HEK293 (cell line): ENCODE results near the gene MISP3.

Experiments used
- GLI4 ChIP-seq: fragments of 450-650 bp; formaldehyde crosslinking; IDR thresholded peaks from 2 replicates; pipeline ENCODE4 v1.5.1; 2016; ENCODE audit warnings: missing biosample characterization, missing genetic modification characterization
- GLIS2 ChIP-seq: fragments of 450-650 bp; formaldehyde crosslinking; IDR thresholded peaks from 2 replicates; pipeline ENCODE4 v1.5.1; 2016; ENCODE audit warnings: missing biosample characterization, missing genetic modification characterization
- HIC1 ChIP-seq: fragments of 450-650 bp; formaldehyde crosslinking; IDR thresholded peaks from 2 replicates; pipeline ENCODE4 v1.5.1; 2016; ENCODE audit warnings: missing biosample characterization, missing genetic modification characterization
- IKZF3 ChIP-seq: fragments of 450-650 bp; IDR thresholded peaks from 2 replicates; pipeline ENCODE4 v1.5.0; 2018; ENCODE audit warnings: missing biosample characterization, mild to moderate bottlenecking, missing genetic modification characterization, moderate library complexity
- KLF16 ChIP-seq: fragments of 450-650 bp; formaldehyde crosslinking; IDR thresholded peaks from 2 replicates; pipeline ENCODE4 v1.5.1; 2017; ENCODE audit warnings: missing biosample characterization, missing genetic modification characterization
- ZBTB17 ChIP-seq: fragments of 450-650 bp; formaldehyde crosslinking; IDR thresholded peaks from 2 replicates; pipeline ENCODE4 v1.5.1; 2016; ENCODE audit warnings: missing biosample characterization, missing genetic modification characterization
- ZBTB26 ChIP-seq: fragments of 450-650 bp; formaldehyde crosslinking; optimal IDR thresholded peaks from 2 replicates; pipeline ENCODE3; 2016; ENCODE audit warnings: missing biosample characterization, mild to moderate bottlenecking, missing genetic modification characterization
- ZBTB6 ChIP-seq: fragments of 450-650 bp; formaldehyde crosslinking; IDR thresholded peaks from 2 replicates; pipeline ENCODE4 v1.5.1; 2017; ENCODE audit warnings: missing biosample characterization, missing genetic modification characterization
- ZBTB8A ChIP-seq: fragments of 450-650 bp; formaldehyde crosslinking; IDR thresholded peaks from 2 replicates; pipeline ENCODE4 v1.5.1; 2016; ENCODE audit warnings: missing biosample characterization, missing genetic modification characterization
- ZFHX2 ChIP-seq: fragments of 450-650 bp; formaldehyde crosslinking; conservative IDR thresholded peaks from 2 replicates; pipeline ENCODE4 v1.5.1; 2016; ENCODE audit warnings: missing biosample characterization, missing genetic modification characterization
- ZFP41 ChIP-seq: fragments of 450-650 bp; formaldehyde crosslinking; IDR thresholded peaks from 2 replicates; pipeline ENCODE4 v1.5.1; 2016; ENCODE audit warnings: missing biosample characterization, missing genetic modification characterization, borderline replicate concordance
- ZNF16 ChIP-seq: fragments of 450-650 bp; formaldehyde crosslinking; IDR thresholded peaks from 2 replicates; pipeline ENCODE4 v1.5.1; 2016; ENCODE audit warnings: low read depth, missing biosample characterization, missing genetic modification characterization
- ZNF18 ChIP-seq: fragments of 450-650 bp; formaldehyde crosslinking; IDR thresholded peaks from 2 replicates; pipeline ENCODE4 v1.5.1; 2016; ENCODE audit warnings: missing biosample characterization, missing genetic modification characterization
- ZNF366 ChIP-seq: fragments of 450-650 bp; formaldehyde crosslinking; conservative IDR thresholded peaks from 2 replicates; pipeline ENCODE4 v1.5.1; 2016; ENCODE audit warnings: missing biosample characterization, missing genetic modification characterization
- ZNF394 ChIP-seq: fragments of 450-650 bp; formaldehyde crosslinking; IDR thresholded peaks from 2 replicates; pipeline ENCODE4 v1.5.1; 2016; ENCODE audit warnings: missing biosample characterization, missing genetic modification characterization, mild to moderate bottlenecking, moderate library complexity, borderline replicate concordance
- ZNF423 ChIP-seq: fragments of 450-650 bp; formaldehyde crosslinking; IDR thresholded peaks from 2 replicates; pipeline ENCODE4 v1.5.1; 2016; ENCODE audit warnings: missing biosample characterization, missing genetic modification characterization
- ZNF514 ChIP-seq: fragments of 450-650 bp; formaldehyde crosslinking; IDR thresholded peaks from 2 replicates; pipeline ENCODE4 v1.5.1; 2016; ENCODE audit warnings: missing biosample characterization, missing genetic modification characterization
- ZNF558 ChIP-seq: fragments of 450-650 bp; formaldehyde crosslinking; IDR thresholded peaks from 2 replicates; pipeline ENCODE4 v1.5.1; 2016; ENCODE audit warnings: missing biosample characterization, missing genetic modification characterization
- ZNF626 ChIP-seq: fragments of 450-650 bp; sonication (Bioruptor Pico); formaldehyde crosslinking; IDR thresholded peaks from 2 replicates; pipeline ENCODE4 v1.5.1; 2018; ENCODE audit warnings: missing biosample characterization, missing genetic modification characterization, inconsistent platforms
- ZNF837 ChIP-seq: fragments of 450-650 bp; formaldehyde crosslinking; IDR thresholded peaks from 2 replicates; pipeline ENCODE4 v1.5.1; 2016; ENCODE audit warnings: missing biosample characterization, missing genetic modification characterization
- ZXDB ChIP-seq: fragments of 450-650 bp; formaldehyde crosslinking; IDR thresholded peaks from 2 replicates; pipeline ENCODE4 v1.5.1; 2016; ENCODE audit warnings: missing biosample characterization, missing genetic modification characterization
- TF ChIP-seq, protein P1 (sequence below): fragments of 450-650 bp; formaldehyde crosslinking; IDR thresholded peaks from 2 replicates; pipeline ENCODE4 v1.5.1; 2017; ENCODE audit warnings: missing biosample characterization, missing genetic modification characterization
- TF ChIP-seq, protein P2 (sequence below): fragments of 450-650 bp; formaldehyde crosslinking; IDR thresholded peaks from 2 replicates; pipeline ENCODE4 v1.5.1; 2016; ENCODE audit warnings: missing biosample characterization, missing genetic modification characterization
- TF ChIP-seq, protein P3 (sequence below): fragments of 450-650 bp; formaldehyde crosslinking; IDR thresholded peaks from 2 replicates; pipeline ENCODE4; 2016; ENCODE audit warnings: missing biosample characterization, missing genetic modification characterization
- TF ChIP-seq, protein P4 (sequence below): fragments of 450-650 bp; formaldehyde crosslinking; conservative IDR thresholded peaks from 2 replicates; pipeline ENCODE4 v1.5.1; 2016; ENCODE audit warnings: low read depth, missing biosample characterization, missing genetic modification characterization

The MISP3 gene

DNA sequence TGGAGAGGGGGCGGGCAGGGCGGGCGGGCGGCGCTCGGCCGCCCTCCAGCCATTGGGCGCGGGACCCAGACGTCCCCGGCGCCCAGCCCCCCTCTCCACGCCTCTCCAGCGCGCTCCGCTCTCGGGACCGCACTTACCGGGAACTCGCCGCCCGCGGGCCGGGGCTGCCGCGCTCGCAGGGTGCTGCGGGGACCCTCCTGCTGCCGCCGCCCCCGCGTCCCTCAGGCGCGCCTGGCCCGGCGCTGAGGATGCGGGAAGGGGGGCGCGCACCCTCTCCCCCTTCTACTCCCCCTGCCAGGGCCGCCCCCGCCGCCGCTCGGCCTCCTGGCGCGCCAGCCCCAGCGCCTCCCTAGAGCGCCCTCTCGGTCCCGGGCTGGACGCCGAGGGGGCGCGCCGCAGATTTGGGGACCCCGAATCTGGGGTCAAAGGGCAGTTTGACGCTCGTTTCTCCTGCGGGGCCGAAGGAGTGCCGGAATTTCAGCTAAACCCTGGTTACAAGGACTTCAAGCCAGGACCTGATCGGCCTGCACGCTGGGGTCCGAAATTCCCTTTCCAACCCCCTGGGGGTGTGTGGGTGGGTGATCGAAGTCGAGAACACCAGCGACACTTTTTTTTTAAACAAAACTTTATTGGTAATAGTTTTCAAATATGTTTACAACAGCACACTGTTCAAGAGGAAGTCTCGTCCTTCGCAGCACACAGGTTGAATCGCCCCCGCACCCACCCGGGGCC is 18.7 kb downstream of the MISP3 start (continued):
- TF ChIP-seq ZXDB (tag by site-specific recombination): peak; percentile 60; the same call in 1 of the 2 replicates
- TF ChIP-seq ZNF18 (tag by site-specific recombination): no peak
- no peak; the same call in 1 of the 2 replicates for TF ChIP-seq ZBTB6 (tag by site-specific recombination)
- TF ChIP-seq, protein P1, sequence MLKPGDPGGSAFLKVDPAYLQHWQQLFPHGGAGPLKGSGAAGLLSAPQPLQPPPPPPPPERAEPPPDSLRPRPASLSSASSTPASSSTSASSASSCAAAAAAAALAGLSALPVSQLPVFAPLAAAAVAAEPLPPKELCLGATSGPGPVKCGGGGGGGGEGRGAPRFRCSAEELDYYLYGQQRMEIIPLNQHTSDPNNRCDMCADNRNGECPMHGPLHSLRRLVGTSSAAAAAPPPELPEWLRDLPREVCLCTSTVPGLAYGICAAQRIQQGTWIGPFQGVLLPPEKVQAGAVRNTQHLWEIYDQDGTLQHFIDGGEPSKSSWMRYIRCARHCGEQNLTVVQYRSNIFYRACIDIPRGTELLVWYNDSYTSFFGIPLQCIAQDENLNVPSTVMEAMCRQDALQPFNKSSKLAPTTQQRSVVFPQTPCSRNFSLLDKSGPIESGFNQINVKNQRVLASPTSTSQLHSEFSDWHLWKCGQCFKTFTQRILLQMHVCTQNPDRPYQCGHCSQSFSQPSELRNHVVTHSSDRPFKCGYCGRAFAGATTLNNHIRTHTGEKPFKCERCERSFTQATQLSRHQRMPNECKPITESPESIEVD (tag by site-specific recombination): no peak
- TF ChIP-seq ZBTB17 (tag by site-specific recombination): no peak; the same call in 1 of the 2 replicates
- TF ChIP-seq, protein P2, sequence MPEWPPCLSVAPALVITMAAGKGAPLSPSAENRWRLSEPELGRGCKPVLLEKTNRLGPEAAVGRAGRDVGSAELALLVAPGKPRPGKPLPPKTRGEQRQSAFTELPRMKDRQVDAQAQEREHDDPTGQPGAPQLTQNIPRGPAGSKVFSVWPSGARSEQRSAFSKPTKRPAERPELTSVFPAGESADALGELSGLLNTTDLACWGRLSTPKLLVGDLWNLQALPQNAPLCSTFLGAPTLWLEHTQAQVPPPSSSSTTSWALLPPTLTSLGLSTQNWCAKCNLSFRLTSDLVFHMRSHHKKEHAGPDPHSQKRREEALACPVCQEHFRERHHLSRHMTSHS (tag by site-specific recombination): no peak
- TF ChIP-seq ZNF514 (tag by site-specific recombination): no peak
- peak; percentile 82 for TF ChIP-seq ZFHX2
- TF ChIP-seq ZFP41: no peak
- TF ChIP-seq ZNF558 (tag by site-specific recombination): no peak
- no peak for TF ChIP-seq HIC1 (tag by site-specific recombination)
- peak; percentile 75 for TF ChIP-seq ZBTB26
- TF ChIP-seq ZNF626 (tag by site-specific recombination): 0 out of 2 replicates have a peak, but pooled peaks have one; percentile 34
- TF ChIP-seq, protein P3, sequence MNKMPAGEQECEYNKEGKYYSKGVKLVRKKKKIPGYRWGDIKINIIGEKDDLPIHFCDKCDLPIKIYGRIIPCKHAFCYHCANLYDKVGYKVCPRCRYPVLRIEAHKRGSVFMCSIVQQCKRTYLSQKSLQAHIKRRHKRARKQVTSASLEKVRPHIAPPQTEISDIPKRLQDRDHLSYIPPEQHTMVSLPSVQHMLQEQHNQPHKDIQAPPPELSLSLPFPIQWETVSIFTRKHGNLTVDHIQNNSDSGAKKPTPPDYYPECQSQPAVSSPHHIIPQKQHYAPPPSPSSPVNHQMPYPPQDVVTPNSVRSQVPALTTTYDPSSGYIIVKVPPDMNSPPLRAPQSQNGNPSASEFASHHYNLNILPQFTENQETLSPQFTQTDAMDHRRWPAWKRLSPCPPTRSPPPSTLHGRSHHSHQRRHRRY: no peak
- TF ChIP-seq, protein P4, sequence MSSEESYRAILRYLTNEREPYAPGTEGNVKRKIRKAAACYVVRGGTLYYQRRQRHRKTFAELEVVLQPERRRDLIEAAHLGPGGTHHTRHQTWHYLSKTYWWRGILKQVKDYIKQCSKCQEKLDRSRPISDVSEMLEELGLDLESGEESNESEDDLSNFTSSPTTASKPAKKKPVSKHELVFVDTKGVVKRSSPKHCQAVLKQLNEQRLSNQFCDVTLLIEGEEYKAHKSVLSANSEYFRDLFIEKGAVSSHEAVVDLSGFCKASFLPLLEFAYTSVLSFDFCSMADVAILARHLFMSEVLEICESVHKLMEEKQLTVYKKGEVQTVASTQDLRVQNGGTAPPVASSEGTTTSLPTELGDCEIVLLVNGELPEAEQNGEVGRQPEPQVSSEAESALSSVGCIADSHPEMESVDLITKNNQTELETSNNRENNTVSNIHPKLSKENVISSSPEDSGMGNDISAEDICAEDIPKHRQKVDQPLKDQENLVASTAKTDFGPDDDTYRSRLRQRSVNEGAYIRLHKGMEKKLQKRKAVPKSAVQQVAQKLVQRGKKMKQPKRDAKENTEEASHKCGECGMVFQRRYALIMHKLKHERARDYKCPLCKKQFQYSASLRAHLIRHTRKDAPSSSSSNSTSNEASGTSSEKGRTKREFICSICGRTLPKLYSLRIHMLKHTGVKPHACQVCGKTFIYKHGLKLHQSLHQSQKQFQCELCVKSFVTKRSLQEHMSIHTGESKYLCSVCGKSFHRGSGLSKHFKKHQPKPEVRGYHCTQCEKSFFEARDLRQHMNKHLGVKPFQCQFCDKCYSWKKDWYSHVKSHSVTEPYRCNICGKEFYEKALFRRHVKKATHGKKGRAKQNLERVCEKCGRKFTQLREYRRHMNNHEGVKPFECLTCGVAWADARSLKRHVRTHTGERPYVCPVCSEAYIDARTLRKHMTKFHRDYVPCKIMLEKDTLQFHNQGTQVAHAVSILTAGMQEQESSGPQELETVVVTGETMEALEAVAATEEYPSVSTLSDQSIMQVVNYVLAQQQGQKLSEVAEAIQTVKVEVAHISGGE (tag by site-specific recombination): peak; percentile 17; the same call in 1 of the 2 replicates
- no peak for TF ChIP-seq GLI4
- TF ChIP-seq ZNF366: no peak
- peak; percentile 27; the same call in 1 of the 2 replicates for TF ChIP-seq ZNF394 (tag by site-specific recombination)
- no peak for TF ChIP-seq ZNF837 (tag by site-specific recombination)
- TF ChIP-seq ZNF16 (tag by site-specific recombination): no peak
- TF ChIP-seq IKZF3 (tag by site-specific recombination): peak; percentile 63; the same call in 1 of the 2 replicates
- peak; percentile 90 for TF ChIP-seq GLIS2
- peak; percentile 76; the same call in 1 of the 2 replicates for TF ChIP-seq KLF16 (tag by site-specific recombination)
- peak; percentile 73 for TF ChIP-seq ZNF423 (tag by site-specific recombination)
- peak; percentile 94 for TF ChIP-seq ZBTB8A
